ENCODE data around the gene PRR33.

GRCh38 chr11:1847926-1848639 is 43.6 kb downstream of the PRR33 start:
- TF ChIP-seq CTCF (conservative IDR thresholded peaks at IDR 0.05) (no peak), ZFX (IDR thresholded peaks at IDR 0.05) (no peak)
